ENCODE results near the gene BSND.

DNA sequence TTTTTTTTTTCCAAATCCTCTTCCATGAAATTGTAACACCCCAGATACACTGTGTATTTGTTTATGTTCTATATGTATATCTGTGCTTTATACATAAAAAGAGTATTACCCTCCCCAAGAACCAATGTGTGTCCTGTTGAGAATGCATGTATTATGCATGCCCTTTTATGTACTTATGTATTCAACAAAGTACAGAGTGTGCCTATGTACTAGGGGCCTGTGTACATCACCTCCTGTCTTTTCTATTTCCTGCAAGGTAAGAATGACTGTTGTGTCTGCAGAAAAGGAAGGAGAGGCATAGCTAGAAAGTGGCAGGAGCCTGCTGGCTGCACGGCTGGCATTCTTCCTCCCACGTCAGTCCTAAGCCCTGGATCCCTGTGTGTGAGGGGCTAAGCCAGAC, 11.3 kb upstream of the BSND start:
- no peak for TF ChIP-seq ZFP30 (CRISPR knock-in tag; IDR thresholded peaks at IDR 0.05)
- no peak for TF ChIP-seq CSDC2 (CRISPR knock-in tag; IDR thresholded peaks at IDR 0.05)
- no peak for TF ChIP-seq ARNTL (CRISPR knock-in tag; IDR thresholded peaks at IDR 0.05; ENCODE audit: borderline replicate concordance, low read depth)
